ENCODE results near the gene SLC27A1. TPM values are rescaled to one million over a fixed set of nuclear protein-coding genes. Genes with fewer than 3 reads are reported as not detected.
"Not testable (repeated sequence)": the region's sequence is repeated elsewhere in the genome, so short reads cannot be mapped to it uniquely, and the experiment has no call there.

SLC27A1 gene
- total and polyA plus RNA-seq, 4 donors = 2.4 to 7.4 (median 4.0) TPM

- TF ChIP-seq CTCF (IDR thresholded peaks at IDR 0.05; ENCODE audit: low read depth, low read length, missing input control) = no peak
Measured at GRCh38 chr19:17505223-17505622, 34.9 kb downstream of the SLC27A1 start (continued).

DNA sequence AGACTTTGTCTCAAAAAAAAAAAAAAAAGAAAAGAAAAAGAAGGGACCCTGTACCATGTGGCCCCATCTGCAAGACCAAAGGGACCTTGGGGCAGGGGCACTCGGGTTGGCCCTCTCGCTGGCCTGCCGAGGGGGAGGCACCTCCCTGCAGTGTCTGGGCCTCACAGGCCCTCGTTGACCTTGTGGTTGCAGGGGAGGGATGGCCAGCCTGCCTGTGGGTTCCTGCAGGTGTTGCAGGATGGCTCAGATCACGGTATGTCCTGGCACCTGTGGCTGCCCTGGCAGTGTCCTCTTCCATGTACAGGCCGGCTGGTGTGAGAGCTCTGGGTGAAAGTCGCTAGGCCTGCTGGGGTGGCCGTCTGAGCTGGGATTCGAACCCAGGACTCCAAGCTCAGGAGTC is 36.4 kb downstream of the SLC27A1 start:
- DNase-seq (ENCODE audit: low spot score) = no peak
- Histone ChIP-seq H3K27me3 (ENCODE audit: control insufficient read depth in 4 of 4, insufficient read depth in 4 of 4, low read length in 3 of 4) (no peaks in the 10 kb centered on the region), H3K9ac (ENCODE audit: low read depth in 1 of 2, low read length in 2 of 2) (no peak overlapping the region), H3K36me3 (ENCODE audit: control insufficient read depth in 4 of 4, insufficient read depth in 3 of 4, low read depth in 1 of 4, low read length in 3 of 4) (no peaks in the 10 kb centered on the region), H3K9me3 (ENCODE audit: control insufficient read depth in 4 of 4, low read length in 3 of 4) (no peaks in the 10 kb centered on the region), H3K4me3 (ENCODE audit: low read depth in 1 of 3, low read length in 3 of 3) (no peak overlapping the region), H3K27ac (ENCODE audit: low read depth in 1 of 2, low read length in 2 of 2) (no peak overlapping the region), H3K4me1 (ENCODE audit: control insufficient read depth in 4 of 4, insufficient read depth in 4 of 4, low read length in 3 of 4) (peaks cover 4 to 10% (median 9%) of the 10 kb centered on the region in 4 donors)
- 89% methylated on average over 9 of the region's 9 CpGs for WGBS
- TF ChIP-seq FOXA1 (IDR thresholded peaks at IDR 0.05) (no peak), CTCF (IDR thresholded peaks at IDR 0.05; ENCODE audit: low read depth, low read length, missing input control) (no peak), TAF1 (conservative IDR thresholded peaks at IDR 0.05) (no peak), RXRA (IDR thresholded peaks at IDR 0.05) (no peak), ZBTB33 (IDR thresholded peaks at IDR 0.05) (no peak), JUND (IDR thresholded peaks at IDR 0.05) (no peak), HNF4G (IDR thresholded peaks at IDR 0.05) (no peak), YY1 (IDR thresholded peaks at IDR 0.05) (no peak), FOXA2 (IDR thresholded peaks at IDR 0.05) (no peak), MAX (IDR thresholded peaks at IDR 0.05) (no peak), GABPA (IDR thresholded peaks at IDR 0.05 in 1 of 2, conservative IDR thresholded peaks at IDR 0.05 in 1 of 2) (no peak), REST (IDR thresholded peaks at IDR 0.05) (no peak), ATF3 (IDR thresholded peaks at IDR 0.05) (no peak), EGR1 (IDR thresholded peaks at IDR 0.05; ENCODE audit: low read depth in 2 of 2) (no peak), SP1 (IDR thresholded peaks at IDR 0.05) (no peak), RAD21 (IDR thresholded peaks at IDR 0.05) (no peak)

- H3K4me3 ChIP-seq (ENCODE audit: low read depth in 1 of 3, low read length in 3 of 3); H3K9me3 ChIP-seq (ENCODE audit: control insufficient read depth in 4 of 4, low read length in 3 of 4); H3K36me3 ChIP-seq (ENCODE audit: control insufficient read depth in 4 of 4, insufficient read depth in 3 of 4, low read depth in 1 of 4, low read length in 3 of 4); DNase-seq (ENCODE audit: low spot score); H3K27ac ChIP-seq (ENCODE audit: low read depth in 1 of 2, low read length in 2 of 2); H3K9ac ChIP-seq (ENCODE audit: low read depth in 1 of 2, low read length in 2 of 2); H3K27me3 ChIP-seq (ENCODE audit: control insufficient read depth in 4 of 4, insufficient read depth in 4 of 4, low read length in 3 of 4): not testable (repeated sequence)
- H3K4me1 ChIP-seq (ENCODE audit: control insufficient read depth in 4 of 4, insufficient read depth in 4 of 4, low read length in 3 of 4) = peaks cover 4 to 18% (median 16%) of the 10 kb centered on the region in 4 donors
- 97% methylated on average over 3 of the region's 3 CpGs for WGBS
Measured at GRCh38 chr19:17508558-17508933, 38.2 kb downstream of the SLC27A1 start.

Data from liver (tissue), 9 donors.